PFSK-1 (cell line): ENCODE results near the gene SPART.

Experiments used
- POLR2AphosphoS5 ChIP-seq: IDR thresholded peaks from 2 replicates; pipeline ENCODE4 v1.6.1; 2012; ENCODE audit warnings: low read depth, mild to moderate bottlenecking, control low read depth, low read length, moderate library complexity
- TAF1 ChIP-seq: IDR thresholded peaks from 2 replicates; pipeline ENCODE4 v1.6.1; 2012; ENCODE audit warnings: low read length, control low read depth, borderline replicate concordance; ENCODE audit not compliant: insufficient read depth

DNA sequence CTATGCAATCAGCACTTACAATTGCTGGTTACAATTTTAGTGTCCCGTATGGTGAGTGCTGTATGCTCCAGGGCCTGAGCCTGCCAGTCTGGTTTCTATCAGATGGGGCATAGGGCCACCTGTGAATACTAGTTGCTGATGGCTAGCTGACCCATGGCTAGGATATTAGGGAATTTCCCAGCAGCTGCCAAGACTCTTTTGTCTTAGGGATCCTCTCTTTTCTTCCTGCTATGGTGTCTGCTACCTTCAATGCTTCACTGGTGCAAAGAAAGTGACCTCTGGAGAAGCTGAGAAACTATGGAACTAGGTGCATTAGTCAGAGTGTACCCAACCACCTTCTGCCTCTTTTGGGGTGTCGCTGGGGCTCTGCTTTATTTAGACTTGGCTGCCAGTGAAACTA is 60.2 kb downstream of the SPART start:
- TF ChIP-seq POLR2AphosphoS5 (no peak), TAF1 (no peak)
